ENCODE results near the gene SMIM20.

Gene SMIM20

DNA sequence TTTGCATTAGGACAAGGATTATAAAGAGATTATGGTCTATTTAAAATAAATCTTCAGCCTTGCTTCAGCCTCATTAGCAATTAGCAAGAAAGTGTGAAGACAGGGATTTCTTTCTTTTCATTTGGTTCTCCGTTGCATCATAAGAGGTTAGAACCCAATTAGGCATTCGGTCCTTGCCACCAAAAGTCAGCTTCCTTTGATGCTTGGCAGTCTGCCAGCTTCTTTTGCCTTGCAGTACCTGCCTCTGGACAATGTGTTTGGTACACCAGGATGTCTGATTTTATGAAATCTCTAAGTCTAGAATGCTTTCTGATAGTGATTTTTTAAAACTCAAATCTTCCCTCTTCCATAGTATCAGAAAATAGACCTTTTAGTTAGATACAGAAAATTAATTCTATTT lies 12.4 kb downstream of the SMIM20 start:
- no peak for DNase-seq (ENCODE audit: low read depth in 2 of 2)

DNA sequence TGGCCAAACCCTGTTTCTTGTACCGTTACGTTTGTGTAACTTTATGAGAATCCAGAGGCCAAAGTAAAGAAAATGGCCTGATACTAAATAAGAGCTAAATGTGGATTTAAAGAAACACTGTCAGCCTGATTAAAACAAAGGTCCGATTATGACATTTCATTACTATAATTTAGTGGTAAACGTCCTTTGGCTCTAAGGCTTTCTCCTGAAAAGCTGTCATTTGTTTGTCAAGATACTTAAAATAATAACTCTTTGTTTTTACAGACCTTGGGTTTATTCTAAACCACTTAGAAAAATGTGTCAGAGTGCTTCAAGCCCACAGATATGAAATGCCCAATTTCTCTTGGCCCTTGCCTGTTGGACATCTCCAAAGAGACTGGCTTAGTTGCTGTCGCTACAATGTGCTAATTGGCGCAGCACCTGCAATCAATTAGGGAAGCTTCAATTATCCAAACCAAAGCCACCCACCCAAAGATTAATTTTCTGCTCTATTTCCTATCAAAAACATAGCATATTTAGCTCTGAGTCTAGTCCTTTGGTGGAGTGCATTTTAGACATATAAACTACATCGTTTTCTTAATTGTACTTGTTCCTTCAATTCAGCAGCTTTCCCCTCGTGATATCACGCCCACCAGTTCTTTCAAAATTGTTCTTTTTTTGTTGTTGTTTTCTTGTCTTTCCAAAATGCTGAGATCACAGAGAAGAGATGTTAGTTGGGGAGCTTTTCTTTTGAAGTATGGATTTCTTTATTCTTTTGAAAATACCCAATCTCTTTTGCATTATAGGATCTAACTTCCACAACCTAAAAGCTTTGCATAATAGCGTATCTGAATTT lies 13.6 kb downstream of the SMIM20 start:
- DNase-seq (ENCODE audit: low read depth in 2 of 2), result no peak

- DNase-seq (ENCODE audit: low read depth in 2 of 2), result no peak
Measured at GRCh38 chr4:25928379-25929297, 14.6 kb downstream of the SMIM20 start.

- DNase-seq (ENCODE audit: low read depth in 2 of 2), result no peak
Measured at GRCh38 chr4:25929298-25929686, 15.3 kb downstream of the SMIM20 start.

- DNase-seq (ENCODE audit: low read depth in 2 of 2), result no peak
Measured at GRCh38 chr4:25930731-25931354, 16.8 kb downstream of the SMIM20 start.

GRCh38 chr4:25936696-25937095 lies 22.7 kb downstream of the SMIM20 start:
- DNase-seq (ENCODE audit: low read depth in 2 of 2), result no peak

- no peak for DNase-seq (ENCODE audit: low read depth in 2 of 2)
Measured at GRCh38 chr4:25937801-25938200, 23.8 kb downstream of the SMIM20 start.

- DNase-seq (ENCODE audit: low read depth in 2 of 2), result no peak
Measured at GRCh38 chr4:25938366-25938765, 24.3 kb downstream of the SMIM20 start.

DNA sequence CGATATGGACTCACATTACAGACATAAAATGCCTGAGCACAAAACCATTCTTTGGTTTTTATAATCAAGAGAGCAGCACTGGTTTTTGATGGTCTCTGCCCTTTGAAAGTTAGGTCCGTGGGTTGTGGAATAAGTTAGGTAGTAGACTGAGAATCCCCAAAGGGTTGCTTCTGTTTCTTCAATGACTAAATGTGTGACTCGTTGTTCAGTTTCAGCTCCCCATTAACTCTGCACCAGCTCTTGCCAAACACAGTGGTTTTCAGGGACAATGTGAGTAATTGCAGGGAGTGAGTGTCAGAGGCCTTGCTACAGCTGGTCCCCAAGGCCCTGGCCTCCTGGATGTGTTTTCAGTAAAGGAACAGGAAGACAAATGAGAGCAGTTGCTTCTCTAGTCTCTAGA lies 24.8 kb downstream of the SMIM20 start:
- DNase-seq (ENCODE audit: low read depth in 2 of 2), result peak in 1 of 2 experiments; percentile 37

DNA sequence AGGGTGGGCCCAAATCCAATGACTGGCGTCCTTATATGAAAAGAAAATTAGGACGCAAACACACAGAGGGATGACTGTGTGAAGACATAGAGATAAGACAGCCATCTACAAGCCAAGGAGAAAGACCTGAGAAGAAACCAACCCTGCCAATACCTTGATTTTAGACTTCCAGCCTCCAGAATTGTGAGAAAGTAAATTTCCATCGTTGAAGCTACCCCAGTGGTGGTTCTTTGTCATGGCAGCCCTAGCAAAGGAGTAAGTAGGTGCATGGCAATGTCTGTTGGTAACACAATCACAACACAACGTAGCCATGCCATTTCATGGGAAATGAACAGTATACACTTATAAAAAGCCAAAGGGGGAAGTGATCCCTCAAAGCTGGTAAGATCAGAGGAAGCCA lies 25.3 kb downstream of the SMIM20 start:
- DNase-seq (ENCODE audit: low read depth in 2 of 2), result no peak

DNA sequence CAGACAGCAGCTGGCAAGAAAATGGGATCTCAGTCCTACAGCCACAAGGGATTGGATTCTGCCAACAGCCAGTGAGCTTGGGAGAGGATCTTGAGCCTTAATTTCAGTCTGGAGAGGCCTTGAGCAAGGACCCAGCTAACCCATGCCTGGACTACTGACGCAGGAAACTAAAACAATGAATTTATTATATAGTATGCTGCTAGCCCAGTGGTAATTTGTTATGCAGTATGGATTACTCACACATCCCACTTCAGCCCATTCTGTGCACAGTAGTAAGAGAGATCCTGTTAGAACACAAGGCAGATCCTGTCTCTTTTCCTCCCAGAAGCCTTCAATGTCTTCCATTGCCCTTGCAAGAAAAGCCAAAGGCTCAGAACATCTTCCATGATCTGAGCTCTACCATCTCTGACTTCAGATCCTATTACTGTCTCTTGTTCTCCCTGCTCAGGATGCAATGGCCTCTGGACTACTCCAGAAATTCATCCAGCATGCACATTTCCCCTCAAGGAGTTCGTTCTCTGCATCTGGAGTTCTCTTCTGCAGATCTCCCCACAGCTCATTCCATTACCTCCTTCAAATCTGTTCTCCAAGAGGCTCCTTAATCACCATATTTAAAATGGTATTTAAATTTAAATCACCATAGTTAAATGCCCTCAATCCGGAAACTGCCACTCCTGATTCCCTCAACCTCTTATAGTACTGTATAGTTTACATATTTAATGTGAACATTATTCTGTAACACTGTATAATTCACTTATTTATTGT lies 27.6 kb downstream of the SMIM20 start:
- DNase-seq (ENCODE audit: low read depth in 2 of 2), result no peak

DNA sequence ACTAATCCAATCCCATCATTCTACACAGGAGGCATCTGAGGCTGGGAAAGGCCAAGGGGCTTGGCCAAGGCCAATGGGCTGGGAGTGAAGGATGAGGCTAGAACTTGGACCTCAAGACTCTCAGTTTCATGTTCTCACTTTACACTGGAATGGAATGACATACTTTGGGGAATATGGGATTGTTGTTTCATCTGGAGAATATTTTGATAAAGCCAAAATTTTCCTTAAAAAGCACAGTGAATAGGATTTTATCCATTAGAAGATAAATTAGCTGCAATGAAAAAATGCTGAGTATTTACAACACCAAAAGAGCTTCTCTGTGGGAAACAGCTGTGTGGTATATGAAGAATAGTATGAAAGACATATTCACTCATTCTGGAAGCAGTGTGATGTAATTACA lies 29.3 kb downstream of the SMIM20 start:
- no peak for DNase-seq (ENCODE audit: low read depth in 2 of 2)

DNA sequence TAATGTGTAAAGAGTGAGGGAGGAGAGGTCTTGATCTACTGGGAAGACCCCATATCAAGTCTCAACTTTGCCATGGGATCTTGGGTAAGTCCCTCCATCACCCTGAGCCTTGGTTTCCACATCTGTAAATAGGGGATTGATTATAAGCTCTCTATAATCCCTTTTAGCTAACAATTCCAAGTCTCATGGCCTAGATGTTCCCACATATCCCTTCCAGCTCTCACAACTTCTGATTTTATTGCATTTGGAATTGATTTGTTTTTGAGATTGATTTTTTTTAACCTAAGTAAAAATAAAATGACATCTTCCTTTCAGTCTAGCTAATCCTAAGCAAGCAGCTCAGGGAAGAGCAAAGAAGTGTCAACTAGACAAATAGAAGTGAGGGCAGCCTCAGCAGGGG lies 29.8 kb downstream of the SMIM20 start:
- DNase-seq (ENCODE audit: low read depth in 2 of 2), result no peak

DNA sequence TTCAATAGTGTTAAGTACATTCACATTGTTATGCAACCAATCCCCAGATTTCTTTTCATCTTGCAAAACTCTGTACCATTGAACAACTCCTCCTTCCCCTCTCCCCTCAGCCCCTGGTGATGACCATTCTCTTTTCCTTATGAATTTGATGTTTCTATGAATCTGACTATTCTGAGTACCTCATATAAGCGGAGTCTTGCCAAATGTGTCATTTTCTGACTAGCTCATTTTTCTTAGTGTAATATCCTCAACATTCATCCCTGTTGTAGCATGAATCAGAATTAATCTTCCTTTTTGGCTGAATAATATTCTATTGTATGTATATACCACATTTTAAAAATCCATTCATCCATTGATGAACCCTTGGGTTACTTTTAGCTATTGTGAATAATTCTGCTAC lies 34.0 kb downstream of the SMIM20 start:
- DNase-seq (ENCODE audit: low read depth in 2 of 2), result no peak

GRCh38 chr4:25949173-25949748 lies 35.2 kb downstream of the SMIM20 start:
- DNase-seq (ENCODE audit: low read depth in 2 of 2), result no peak

DNA sequence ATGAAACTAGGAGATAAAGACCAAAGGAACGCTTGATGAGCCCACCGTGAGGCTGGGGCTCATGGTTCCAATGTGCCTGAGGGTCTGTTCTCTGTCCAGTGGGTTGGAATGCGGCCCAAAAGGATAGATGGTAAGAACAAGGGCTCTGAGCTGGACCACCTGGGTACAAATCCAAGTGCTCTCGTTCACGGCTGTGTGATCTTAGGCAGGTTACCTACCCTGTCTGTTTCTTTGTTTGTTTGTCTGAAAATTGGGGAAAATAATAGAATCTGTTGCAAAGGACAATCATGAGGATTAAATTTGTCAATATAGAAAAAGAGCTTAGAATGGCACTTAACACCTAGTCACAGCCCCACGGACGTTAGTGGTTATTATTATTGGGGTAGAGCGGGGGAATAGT lies 36.0 kb downstream of the SMIM20 start:
- no peak for DNase-seq (ENCODE audit: low read depth in 2 of 2)

- DNase-seq (ENCODE audit: low read depth in 2 of 2), result no peak
Measured at GRCh38 chr4:25950461-25951389, 36.7 kb downstream of the SMIM20 start.

DNA sequence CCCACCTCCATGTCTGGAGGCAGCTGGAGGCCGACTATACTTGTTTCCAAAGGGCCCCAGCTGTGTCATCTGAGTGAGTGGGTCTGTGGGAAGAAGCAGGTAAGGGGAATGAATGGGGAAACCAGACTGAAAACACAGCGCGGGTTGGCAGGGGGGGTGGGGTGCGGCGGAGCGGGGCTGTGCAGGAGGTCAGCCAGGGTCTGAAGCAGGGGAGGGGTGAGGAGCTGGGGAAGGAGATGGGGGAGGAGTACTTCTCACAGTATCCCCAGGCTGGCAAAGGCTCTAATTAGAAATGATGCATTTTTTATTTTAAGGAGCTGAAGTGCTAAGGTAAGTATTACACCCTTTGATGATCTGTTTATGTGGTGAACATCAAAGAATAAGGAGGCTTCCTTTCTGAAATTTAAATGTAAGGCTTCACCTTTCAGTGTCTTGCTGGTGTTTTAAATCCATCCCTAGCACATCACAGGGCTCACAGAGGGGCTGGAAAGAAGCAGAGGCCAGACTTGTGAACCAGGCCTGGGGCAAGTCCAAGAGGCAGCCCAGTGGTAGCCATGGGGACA lies 37.5 kb downstream of the SMIM20 start:
- DNase-seq (ENCODE audit: low read depth in 2 of 2), result peak in 1 of 2 experiments; percentile 3

GRCh38 chr4:25953740-25954139 lies 39.7 kb downstream of the SMIM20 start:
- DNase-seq (ENCODE audit: low read depth in 2 of 2), result no peak

All from stimulated activated CD4-positive, alpha-beta T cell treated with anti-CD3 and anti-CD28 coated beads, Interleukin-12 subunit alpha, Interleukin-12 subunit beta, amount 100 ng/mL, for 24 hours (primary cell).